NOMO-1 treated with DMSO at 0.1 percent for 48 hours (cell line): Measurements from ENCODE around the gene PIGK.
A peak's percentile ranks its signal among the peaks of the same experiment; 100 is the strongest.
"Not testable (repeated sequence)": the region's sequence is repeated elsewhere in the genome, so short reads cannot be mapped to it uniquely, and the experiment has no call there.

Source experiments
- DNase-seq: peaks from one replicate; lab custom pipeline; 2025; ENCODE audit not compliant: unreplicated experiment; lab: John Stamatoyannopoulos, UW

PIGK gene

GRCh38 chr1:77197351-77197750, 21.9 kb downstream of the PIGK start:
- no peak for DNase-seq

DNA sequence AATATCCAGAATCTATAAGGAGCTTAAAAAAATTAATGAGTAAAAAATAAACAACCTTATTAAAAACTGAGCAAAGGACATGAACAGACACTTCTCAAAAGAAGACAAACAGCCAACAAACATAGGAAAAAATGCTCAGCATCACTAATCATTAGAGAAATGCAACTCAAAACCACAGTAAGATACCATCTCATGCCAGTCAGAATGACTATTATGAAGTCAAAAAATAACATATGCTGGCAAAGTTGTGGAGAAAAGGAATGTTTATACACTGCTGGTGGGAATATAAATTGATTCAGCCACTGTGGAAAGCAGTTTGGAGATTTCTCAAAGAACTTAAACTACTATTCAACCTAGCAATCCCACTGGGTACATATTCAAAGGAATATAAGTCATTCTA, 25.3 kb downstream of the PIGK start:
- DNase-seq: no peak

DNA sequence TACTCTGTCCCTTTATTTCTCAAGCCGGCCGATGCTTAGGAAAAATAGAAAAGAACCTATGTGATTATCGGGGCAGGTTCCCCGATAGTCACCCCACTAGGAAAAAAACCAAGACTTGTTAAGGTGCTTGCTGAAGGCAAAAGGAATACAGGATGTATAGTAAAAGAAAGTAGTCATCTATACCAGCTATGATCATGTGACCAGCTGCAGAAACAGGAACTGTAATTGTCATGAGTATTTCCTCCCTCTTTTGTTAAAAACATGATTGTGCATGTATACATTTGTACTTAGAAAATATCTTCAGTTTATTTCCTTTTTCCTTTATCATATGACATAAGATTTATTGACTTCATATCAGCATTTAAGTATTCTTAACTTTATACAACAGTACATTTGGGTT, 30.5 kb downstream of the PIGK start:
- peak; percentile 9 for DNase-seq

- DNase-seq: not testable (repeated sequence)
Measured at GRCh38 chr1:77186907-77187306, 32.3 kb downstream of the PIGK start.

GRCh38 chr1:77182083-77182482, 37.1 kb downstream of the PIGK start:
- DNase-seq: no peak

DNA sequence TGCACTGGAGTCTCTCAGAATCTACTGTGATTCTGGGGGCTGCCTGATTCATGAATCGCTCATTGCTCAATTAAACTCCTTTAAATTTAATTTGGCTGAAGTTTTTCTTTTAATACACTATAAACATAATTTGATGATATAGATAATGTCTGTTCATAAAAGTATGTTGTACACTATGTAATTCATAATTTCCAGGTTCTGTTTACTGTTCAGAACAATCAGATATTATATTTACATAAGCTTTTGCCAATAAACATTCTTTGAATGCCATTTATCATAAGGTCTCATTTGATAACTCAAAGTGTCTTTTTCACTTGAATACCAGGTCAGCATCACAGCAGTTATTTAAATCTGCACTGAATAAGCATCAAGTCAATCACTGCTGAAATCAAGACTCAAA, 39.6 kb downstream of the PIGK start:
- DNase-seq: no peak

- DNase-seq: no peak
Measured at GRCh38 chr1:77175230-77175844, 43.9 kb downstream of the PIGK start.

GRCh38 chr1:77170687-77171086, 48.5 kb downstream of the PIGK start:
- no peak for DNase-seq

DNA sequence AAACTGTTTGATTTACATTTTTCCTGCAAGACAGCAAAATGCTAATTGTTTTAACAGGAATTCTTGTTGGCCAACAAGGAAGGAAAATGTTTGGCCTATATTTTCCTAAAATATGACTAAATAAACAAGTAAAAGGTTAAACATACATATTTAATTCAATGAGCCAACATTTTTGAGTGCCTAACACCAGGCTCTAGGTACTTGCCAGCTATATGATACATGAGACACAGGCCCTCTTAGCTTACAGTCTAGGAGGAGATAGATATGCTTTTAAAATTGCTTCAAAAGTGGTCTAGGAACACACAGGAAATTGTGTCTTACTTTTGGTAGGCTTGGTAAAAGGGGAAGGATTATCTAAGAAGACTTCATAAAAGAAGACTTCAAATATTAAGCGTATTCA, 50.9 kb downstream of the PIGK start:
- no peak for DNase-seq

DNA sequence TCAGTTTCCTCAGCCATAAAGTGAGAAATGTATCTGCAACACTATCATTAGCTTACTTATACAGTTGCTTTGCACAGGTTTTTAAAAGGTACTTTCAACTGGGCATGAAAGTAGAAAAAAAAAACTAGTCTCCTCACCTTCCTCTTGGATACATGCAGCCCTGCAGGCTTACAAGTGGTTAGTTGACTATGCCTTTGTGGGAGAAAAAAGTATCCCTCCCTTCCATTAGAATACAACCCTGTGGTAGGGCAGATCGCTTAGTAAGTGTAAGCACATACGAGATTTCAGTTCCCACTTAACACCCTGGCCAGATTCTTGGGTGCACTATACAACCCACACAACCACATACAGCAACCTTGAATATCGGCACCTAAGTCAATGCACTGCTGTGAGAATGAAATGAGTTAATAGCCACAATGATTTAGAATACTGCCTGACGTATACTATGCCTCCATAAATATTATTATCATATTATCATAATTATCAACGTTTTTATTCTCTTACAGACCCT, 54.7 kb downstream of the PIGK start:
- DNase-seq: no peak

- DNase-seq: not testable (repeated sequence)
Measured at GRCh38 chr1:77159706-77160105, 59.5 kb downstream of the PIGK start.

- DNase-seq: no peak
Measured at GRCh38 chr1:77156214-77156613, 63.0 kb downstream of the PIGK start.

DNA sequence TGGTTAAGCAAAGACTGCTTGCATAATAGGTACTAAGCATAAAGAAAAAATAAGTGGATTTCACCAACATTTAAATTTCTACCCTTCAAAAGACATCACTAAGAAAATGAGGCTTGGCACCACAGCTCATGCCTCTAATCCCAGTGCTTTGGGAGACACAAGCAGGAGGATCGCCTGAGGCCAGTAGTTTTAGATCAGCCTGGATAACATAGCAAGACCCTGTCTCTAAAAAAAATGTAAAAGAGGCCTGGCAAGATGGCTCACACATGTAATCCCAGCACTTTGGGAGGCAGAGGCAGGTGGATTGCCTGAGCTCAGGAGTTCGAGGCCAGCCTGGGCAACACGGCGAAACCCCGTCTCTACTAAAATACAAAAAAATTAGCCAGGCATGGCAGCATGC, 73.0 kb downstream of the PIGK start:
- no peak for DNase-seq

GRCh38 chr1:77143529-77144121, 75.6 kb downstream of the PIGK start:
- peak; percentile 25 for DNase-seq

- no peak for DNase-seq
Measured at GRCh38 chr1:77139389-77139788, 79.8 kb downstream of the PIGK start.

GRCh38 chr1:77134359-77134758, 84.9 kb downstream of the PIGK start:
- DNase-seq: no peak

DNA sequence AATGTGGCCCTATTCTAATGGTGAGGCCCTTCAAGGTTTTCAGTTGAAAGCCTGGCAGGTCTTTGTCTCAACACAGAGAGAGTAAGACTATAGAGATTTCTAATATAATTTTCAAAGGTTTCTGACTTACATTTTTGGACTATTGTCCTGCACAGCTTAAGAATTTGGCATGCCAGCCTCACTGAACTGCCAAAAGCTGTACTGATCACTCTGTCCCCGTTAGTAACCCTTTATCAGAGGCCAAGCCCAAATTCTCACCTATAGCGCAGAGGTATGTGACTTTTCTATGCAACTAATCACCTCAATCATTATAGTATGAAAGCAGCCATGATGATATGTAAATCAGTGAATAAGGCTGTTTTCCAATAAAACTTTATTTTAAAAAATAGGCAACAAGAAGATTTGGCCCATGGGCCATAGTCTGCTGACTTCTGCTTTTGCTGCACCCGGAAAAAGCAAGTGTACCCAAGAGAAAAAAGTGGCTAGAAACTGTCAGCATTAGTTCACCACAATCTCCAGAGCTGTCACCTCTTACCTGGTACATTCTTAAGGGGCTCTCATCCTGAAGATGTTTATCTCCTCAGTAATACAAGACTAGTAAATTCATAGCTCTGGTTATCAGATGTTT, 85.4 kb downstream of the PIGK start:
- no peak for DNase-seq

DNA sequence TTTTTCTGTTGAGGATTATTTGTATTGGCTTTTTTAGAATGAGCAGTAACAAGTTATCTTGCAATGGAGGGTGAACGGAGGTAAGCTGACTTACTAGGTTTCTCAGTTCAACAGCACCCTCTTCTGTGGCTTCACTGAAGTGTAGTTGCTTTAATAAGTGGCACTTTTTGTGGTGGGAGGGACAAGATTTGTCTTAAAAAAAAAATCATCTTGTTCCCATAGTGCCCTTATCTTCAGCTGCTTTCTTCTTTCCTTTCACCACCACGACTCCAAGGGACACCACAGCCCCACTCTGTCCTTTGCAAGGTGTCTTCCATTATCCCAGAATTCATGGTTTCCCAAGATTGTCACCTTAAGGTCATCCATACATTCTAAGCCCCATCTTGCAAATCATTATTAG, 92.9 kb downstream of the PIGK start:
- DNase-seq: peak; percentile 79

DNA sequence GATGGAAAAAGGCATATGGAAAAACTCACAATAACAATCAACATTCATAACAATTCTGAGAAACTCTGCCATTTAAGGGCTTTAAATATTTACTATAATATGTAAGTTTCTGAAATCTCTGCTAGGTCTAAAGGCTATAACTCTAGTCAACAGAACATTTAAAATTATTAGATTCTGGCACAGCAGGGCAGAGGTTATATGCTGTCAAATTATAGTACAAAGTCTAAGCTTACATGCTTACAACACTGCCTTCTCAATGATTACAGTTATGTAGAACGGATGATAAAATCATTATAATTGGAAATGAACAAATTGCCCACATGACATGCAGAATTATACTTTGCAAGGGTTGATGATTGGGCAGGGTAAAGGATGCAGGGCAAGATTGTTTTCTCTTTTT, 97.7 kb downstream of the PIGK start:
- DNase-seq: no peak

DNA sequence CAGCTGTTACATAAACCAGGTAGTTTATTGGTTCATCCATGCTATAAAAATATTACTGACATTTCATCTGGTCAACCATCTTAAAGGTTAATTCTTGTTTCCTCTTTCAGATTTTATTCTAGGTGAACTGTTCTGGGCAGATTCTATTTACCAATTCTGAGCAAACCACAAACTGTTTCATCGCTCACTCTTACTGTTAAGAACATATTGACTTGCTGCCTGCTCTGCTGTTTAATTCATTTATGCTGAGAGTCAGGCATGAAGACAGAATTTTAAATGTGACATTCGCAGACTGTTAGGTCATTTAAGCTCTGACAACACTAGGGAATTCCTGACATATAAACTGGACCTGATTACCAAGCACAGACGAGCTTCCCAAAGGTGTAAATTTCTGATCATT, 98.3 kb downstream of the PIGK start:
- peak; percentile 40 for DNase-seq

DNA sequence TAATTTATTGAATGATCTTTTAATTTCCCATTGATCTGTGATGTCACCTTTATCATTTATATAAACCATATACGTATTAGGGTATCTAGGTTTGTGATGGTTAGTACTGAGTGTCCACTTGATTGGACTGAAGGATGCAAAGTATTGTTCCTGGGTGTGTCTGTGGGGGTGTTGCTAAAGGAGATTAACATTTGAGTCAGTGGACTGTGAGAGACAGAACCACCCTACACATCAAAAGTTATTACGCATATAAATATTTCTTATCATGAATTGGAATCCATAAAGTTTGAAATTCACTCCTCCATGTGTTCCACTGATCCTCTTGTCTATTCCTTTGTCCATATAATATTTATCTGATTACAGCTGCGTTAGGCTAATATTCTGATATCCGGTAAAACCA, 100.5 kb downstream of the PIGK start:
- no peak for DNase-seq

GRCh38 chr1:77104672-77105071, 114.6 kb downstream of the PIGK start:
- DNase-seq: no peak

DNA sequence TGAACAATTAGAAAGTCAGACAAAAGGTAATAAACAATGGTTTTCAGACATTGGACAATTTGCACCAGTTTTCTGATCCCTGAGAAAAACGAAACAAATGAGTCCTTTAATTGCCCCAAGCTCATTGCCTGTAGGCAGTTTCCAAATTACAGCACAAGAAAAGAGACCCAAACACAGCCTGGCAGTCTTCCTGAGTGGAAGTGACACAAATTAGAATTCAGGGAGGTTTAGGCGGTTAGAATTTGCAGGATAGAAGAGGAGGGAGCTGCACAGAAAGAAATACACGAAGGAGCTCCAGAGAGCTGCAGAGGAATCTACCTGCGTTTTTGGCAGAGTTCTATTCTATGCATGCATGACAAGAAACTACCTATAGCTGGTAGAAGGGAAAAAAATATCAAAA, 115.7 kb downstream of the PIGK start:
- DNase-seq: no peak
